Endothelial cell of hepatic sinusoid (primary cell): ENCODE data around the gene PALLD.

Experiments
- in situ Hi-C: cut with HindIII; loops from 2 replicates; pipeline ENCODE4 v1.10.0; 2017; ENCODE audit warnings: low sequenced_read_pairs

The PALLD gene

GRCh38 chr4:168521721-168522120 is 24.9 kb downstream of the PALLD start:
- in situ Hi-C loops = loop anchor here (25.0 kb wide), 1 partner anchor 334 kb away; no protein-coding TSS in a partner anchor

DNA sequence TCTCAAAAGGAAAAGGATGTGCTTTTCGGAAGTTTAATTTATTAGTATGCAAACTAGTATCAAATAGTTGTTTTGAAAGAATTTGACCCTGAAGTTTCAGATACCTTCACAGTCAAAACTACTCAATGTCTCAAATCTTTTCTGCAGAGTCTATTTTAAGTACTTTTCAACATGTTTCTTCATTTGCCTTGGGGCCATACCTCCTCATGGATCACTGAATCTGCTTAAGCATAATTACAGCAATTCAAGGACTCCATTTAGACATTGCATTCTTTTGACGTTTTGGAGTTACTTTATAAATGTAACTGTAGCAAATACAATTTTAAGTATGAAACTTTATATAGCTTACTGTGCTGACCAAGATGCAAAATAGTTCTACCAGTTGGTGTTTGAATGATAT is 25.5 kb downstream of the PALLD start:
- in situ Hi-C loops = loop anchor here (25.0 kb wide), 1 partner anchor 335 kb away; no protein-coding TSS in a partner anchor

- in situ Hi-C loops = loop anchor here (25.0 kb wide), 1 partner anchor 336 kb away; no protein-coding TSS in a partner anchor
Measured at GRCh38 chr4:168522829-168523489, 26.1 kb downstream of the PALLD start.

- in situ Hi-C loops = loop anchor here (25.0 kb wide), 1 partner anchor 337 kb away; no protein-coding TSS in a partner anchor
Measured at GRCh38 chr4:168524006-168524405, 27.2 kb downstream of the PALLD start.

DNA sequence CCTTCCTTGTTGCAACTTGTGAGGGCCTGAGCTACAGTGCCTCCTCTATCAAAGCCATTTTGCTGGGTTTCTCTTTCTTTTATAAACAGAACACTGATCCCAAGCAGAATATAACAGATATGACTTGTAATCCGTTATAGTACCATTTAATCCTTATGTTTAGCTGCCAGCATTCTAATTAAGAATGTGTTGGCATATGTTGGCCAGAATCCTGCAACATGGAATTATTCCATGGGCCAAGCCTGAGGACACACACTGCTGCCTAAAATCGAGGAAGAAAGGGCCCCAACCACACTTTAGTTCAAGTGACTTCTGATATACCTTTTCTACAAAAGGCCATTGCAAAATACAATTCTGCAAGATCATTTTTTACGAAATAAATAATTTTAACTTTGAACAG is 28.0 kb downstream of the PALLD start:
- in situ Hi-C loops = loop anchor here (25.0 kb wide), 1 partner anchor 338 kb away; no protein-coding TSS in a partner anchor

DNA sequence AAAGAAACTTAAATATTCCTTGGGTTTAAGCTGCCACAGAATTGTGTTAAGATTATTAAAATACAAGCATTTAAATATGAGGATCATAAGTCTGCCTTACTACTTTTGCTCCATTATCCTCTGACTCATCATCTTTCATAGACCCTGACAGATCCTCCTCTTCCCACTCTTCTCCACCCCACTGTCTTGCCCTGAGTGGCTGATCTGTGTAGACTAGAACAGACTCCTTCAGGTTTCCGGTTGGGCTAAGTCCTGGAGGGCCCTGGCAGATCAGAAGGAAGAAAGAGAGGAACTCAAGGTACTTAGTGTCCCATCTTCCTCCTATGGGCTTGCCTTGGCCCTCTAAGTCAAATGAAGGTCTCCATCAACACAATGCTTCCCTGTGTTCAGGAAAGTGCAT is 30.7 kb downstream of the PALLD start:
- in situ Hi-C loops = no loop called here

- in situ Hi-C loops = no loop called here
Measured at GRCh38 chr4:168528131-168528949, 31.5 kb downstream of the PALLD start.

DNA sequence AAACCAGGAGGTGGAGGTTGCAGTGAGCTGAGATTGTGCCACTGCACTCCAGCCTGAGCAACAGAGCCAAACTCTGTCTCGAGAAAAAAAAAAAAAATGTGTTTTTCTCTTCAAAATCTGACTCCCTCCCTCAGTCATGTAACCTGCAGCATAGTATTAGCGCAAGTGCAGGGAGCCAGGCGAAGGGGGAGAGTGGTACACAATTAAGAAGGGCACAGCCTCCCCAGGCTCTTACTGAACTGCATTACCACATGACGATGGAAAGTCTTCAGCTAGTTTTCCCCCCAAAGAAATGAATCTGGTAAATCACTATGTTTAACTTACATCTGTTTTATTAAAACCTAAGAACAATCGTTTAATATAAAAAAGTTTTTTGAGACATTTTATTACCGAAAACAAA is 32.4 kb downstream of the PALLD start:
- in situ Hi-C loops = no loop called here

DNA sequence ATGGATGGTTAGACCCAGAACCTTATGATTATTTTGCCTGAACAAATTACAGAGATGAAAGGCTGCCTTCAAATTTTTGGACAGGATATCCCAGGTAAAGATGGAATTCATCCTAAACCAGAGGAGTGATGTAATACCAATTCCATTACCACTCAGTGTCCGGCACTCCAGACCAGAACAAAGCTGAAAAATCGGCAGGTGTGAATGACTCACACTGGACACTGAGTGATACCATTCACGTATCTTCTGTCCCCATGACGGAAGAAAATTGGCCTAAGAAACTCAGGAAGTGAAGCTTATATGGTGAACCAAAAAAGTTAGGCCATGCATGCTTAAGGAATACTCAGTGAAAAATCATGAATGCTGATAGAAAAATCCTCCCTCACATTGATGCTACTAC is 34.5 kb downstream of the PALLD start:
- in situ Hi-C loops = no loop called here

DNA sequence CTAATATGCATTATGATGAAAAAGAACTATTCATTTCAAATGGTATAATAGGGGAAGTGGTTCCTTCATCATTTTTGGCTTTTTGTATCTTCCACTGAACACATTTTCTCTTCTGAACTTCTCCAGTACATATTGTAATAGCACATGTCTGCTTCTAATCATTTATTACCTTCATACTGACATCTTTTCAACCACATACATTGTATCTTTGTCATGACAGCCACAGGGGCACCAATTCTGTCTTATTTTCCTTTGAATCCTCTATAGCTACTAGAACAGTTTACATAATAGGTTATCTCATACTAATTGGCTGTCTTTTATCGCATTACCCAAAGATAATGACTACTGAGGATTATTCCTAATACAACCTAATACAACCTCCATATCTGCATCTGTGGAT is 37.7 kb downstream of the PALLD start:
- in situ Hi-C loops = no loop called here

DNA sequence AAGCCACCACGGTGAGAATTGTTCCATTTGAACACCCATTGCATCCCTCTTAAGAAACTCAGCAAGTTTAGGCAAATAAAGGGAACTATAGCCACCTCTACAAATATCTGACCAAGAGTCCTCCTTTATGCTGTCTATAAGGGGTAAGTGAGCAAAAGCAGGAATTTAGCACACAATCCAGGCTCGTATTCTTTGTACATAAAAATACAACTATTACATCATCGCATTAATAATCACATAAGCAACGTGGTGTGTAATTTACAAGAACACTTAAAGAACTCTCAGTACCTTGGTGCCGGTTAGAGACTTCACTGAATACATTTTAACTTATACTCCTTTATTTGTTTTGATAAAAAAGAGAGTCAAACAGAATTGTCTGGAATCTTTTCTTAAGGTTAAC is 38.8 kb downstream of the PALLD start:
- in situ Hi-C loops = no loop called here

DNA sequence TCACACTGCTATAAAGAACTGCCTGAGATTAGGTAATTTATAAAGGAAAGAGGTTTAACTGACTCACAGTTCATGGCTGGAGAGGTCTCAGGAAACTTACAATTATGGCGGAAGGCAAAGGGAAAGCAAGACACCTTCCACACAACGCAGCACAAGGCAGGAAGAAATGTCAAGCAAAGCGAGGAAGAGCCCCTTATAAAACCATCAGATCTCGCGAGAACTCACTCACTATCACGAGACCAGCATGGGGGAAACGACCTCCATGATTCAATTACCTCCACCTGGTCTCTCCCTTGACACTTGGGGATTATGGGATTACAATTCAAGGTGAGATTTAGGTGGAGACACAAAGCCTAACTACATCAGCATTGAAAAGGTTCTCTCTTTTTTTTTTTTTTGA is 39.6 kb downstream of the PALLD start:
- in situ Hi-C loops = no loop called here

DNA sequence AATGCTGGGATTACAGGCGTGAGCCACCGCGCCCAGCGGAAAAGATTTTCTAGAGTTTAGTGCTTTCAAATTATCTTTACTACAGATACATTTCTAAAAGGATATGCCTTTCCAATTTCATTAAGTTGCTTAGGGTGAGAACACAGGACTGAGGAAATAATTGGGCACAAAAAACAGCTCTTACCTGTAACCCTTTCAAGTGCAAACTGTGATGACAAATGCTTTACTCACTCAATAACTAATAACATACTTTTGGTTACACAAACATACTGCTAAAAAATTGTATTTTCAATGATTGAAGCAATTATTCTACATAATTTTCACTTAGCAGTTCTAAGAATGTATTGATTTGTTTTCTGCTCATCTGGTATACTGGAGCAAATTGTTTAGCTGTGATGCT is 40.2 kb downstream of the PALLD start:
- in situ Hi-C loops = no loop called here

DNA sequence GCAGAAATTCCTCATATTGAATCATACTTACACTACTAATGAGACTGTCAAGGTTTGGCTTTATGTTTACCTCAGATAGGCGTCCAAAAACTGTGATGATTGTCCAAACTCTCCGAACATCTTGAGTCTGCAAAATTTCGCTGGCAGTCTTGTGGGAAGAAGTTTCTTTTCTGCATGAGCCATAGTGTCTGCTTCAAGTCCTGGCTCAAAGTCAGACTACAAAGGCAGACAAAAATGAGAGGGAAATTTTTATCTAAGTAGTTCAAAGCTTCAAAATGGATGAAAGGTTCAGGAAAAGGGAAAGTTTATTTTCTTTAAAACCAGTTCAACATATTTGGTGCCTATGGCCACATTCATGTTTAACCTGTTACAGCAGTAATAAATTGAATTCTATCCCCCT is 40.7 kb downstream of the PALLD start:
- in situ Hi-C loops = no loop called here

DNA sequence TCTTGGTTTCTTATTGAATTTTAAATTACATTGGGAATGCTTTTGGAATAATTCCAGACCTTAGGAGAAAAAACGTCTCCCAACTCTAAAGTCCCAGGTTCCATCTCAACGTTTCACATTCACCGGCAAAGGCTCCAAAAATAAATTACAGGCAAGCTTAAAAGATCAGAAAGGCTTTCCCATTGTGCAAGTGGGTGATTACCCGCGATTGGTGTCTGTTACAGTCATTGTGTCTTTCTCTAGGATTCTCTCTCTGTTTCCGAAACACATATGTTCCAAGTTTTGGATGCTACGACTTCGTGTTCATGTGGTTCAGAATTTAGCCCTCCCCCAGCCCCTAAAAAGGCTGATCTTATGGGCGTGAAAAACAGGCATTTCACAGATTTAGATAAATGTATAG is 41.8 kb downstream of the PALLD start:
- in situ Hi-C loops = no loop called here

GRCh38 chr4:168540086-168540485 is 43.2 kb downstream of the PALLD start:
- in situ Hi-C loops = no loop called here

DNA sequence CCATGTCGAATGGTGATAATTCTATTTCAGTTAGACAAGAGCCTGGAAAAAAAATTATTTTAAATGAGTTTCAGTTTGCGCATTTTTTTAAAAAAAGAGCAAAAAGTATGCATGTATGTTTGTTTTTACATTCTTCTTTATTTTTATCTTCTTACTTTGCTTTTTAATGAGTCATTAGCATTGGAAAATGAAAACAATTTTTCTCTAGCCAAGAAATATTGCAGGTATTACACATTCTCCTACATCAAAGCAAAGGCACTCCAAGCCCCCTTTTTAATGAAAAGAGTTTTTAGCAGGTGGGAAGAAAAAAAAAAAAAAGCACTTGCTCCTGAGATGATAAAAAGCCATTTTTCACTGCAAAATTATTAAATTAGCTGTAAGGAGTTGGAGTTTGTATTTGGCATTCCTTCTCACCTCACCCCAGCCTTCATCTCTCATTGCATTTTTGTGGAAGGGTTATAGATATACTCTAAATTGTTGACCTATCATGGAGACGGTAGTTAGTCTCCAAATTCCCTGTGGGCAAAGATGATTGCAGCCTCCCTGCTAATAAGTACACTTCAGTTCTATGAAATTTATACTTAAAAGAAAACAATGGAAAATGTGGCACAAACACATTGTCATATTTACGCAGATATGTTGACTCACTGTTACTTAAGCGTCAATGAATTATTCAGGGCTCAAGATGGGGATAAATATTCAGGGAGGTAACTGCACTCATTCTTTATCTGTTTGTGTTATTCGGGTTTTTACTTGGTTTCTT is 43.8 kb downstream of the PALLD start:
- in situ Hi-C loops = no loop called here

- in situ Hi-C loops = no loop called here
Measured at GRCh38 chr4:168541266-168541953, 44.6 kb downstream of the PALLD start.

- in situ Hi-C loops = no loop called here
Measured at GRCh38 chr4:168549143-168549542, 52.3 kb downstream of the PALLD start.

GRCh38 chr4:168550064-168550766 is 53.4 kb downstream of the PALLD start:
- in situ Hi-C loops = no loop called here
